Aorta (tissue), 5 donors: Measurements from ENCODE around the gene SLC9B2. TPM values are rescaled to one million over a fixed set of nuclear protein-coding genes. Genes with fewer than 3 reads are reported as not detected.
"Not testable (repeated sequence)": the region's sequence is repeated elsewhere in the genome, so short reads cannot be mapped to it uniquely, and the experiment has no call there.

Experiments
- ATAC-seq: fragments of 200-7000 bp; cut with Tn5 transposase; one replicate; pipeline ENCODE4 v1.9.1; 2022; ENCODE audit warnings: moderate library complexity; ENCODE audit not compliant: low FRiP score
- DNase-seq, 2 donors: peaks; one replicate each; pipeline ENCODE4 v3.0.0-alpha.2; 2020
- H3K27ac ChIP-seq, 2 donors: one replicate each; pipeline ENCODE4 v1.5.1; 2013; ENCODE audit warnings: low read length in 2 of 2, mild to moderate bottlenecking in 2 of 2, moderate library complexity in 2 of 2, control low read depth in 1 of 2, inconsistent platforms in 1 of 2, low read depth in 1 of 2
- H3K27me3 ChIP-seq, 2 donors: one replicate each; pipeline ENCODE4 v1.6.1; 2013; ENCODE audit warnings: control low read depth in 1 of 2, low read length in 1 of 2, mild to moderate bottlenecking in 1 of 2, moderate library complexity in 1 of 2; ENCODE audit not compliant: insufficient read depth in 2 of 2, control insufficient read depth in 1 of 2
- H3K36me3 ChIP-seq, 2 donors: one replicate each; pipeline ENCODE4 v1.6.1; 2013; ENCODE audit warnings: control low read depth in 1 of 2, low read length in 1 of 2, mild to moderate bottlenecking in 1 of 2; ENCODE audit not compliant: insufficient read depth in 2 of 2, control insufficient read depth in 1 of 2
- H3K4me1 ChIP-seq, 2 donors: one replicate each; pipeline ENCODE4 v1.6.1; 2013; ENCODE audit warnings: low read length in 2 of 2, control low read depth in 1 of 2, mild to moderate bottlenecking in 1 of 2, moderate library complexity in 1 of 2; ENCODE audit not compliant: insufficient read depth in 2 of 2, control insufficient read depth in 1 of 2
- H3K4me3 ChIP-seq, 2 donors: one replicate each; pipeline ENCODE4 v1.5.1; 2013; ENCODE audit warnings: low read length in 2 of 2, control low read depth in 1 of 2, mild to moderate bottlenecking in 1 of 2
- H3K9me3 ChIP-seq: one replicate; pipeline ENCODE4 v1.6.1; 2013; ENCODE audit warnings: mild to moderate bottlenecking, low read length; ENCODE audit not compliant: control insufficient read depth
- WGBS, 2 donors: extraction: QIAGEN DNeasy Blood & Tissue Kit; methylation state at CpG; one replicate each; pipeline ENCODE4 v1.1.7; 2013; 5-methylcytosine and 5-hydroxymethylcytosine counted together
- intact Hi-C, 2 donors: fragments of 100-400 bp; cut with DNase I; formaldehyde crosslinking; loops; one replicate each; pipeline versions ENCODE4 v1.14.2 to v1.15.0; 2022
- polyA plus RNA-seq, 2 donors: library from polyadenylated mRNA; stranded (reverse); fragments of 200-250 nt; gene quantifications; one replicate each; pipeline ENCODE4 v1.2.3, GENCODE V29; 2013
- total RNA-seq, 2 donors: library from RNA; stranded (reverse); fragmentation: NEBNext Ultra II Directional; extraction: Animal tissue kit (Norgen Biotek cat#: 25700); gene quantifications; one replicate each; pipeline ENCODE4 v1.2.1, GENCODE V29; 2021
- donor health status: healthy with polysubstance abuse.
- donor health status: Bipolar disorder and iron deficiency.
- donor health status: DM: no; HTN: no; CAD: no.
- donor health status: DM: no; HTN: no; CAD: no.
- donor health status: DM: yes; HTN: yes; CAD: no.

Gene SLC9B2
- total and polyA plus RNA-seq, 4 donors, result 6.1 to 25.2 (median 12.4) TPM

DNA sequence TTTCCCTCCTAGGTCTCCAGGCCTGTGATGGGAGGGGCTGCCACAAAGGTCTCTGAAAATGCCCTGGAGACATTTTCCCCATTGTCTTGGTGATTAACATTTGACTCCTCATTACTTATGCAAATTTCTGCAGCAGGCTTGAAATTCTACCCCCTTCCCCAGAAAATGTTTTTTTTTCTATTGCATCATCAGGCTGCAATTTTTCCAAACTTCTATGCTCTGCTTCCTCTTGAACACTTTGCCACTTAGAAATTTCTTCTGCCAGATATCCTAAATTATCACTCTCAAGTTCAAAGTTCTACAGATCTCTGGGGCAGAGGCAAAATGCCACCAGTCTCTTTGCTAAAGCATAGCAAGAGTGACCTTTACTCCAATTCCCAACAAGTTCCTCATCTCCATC, 82.6 kb downstream of the SLC9B2 start:
- H3K27ac ChIP-seq, H3K4me1 ChIP-seq, ATAC-seq, intact Hi-C loops, H3K36me3 ChIP-seq, H3K9me3 ChIP-seq, DNase-seq, H3K27me3 ChIP-seq, H3K4me3 ChIP-seq: not testable (repeated sequence)

DNA sequence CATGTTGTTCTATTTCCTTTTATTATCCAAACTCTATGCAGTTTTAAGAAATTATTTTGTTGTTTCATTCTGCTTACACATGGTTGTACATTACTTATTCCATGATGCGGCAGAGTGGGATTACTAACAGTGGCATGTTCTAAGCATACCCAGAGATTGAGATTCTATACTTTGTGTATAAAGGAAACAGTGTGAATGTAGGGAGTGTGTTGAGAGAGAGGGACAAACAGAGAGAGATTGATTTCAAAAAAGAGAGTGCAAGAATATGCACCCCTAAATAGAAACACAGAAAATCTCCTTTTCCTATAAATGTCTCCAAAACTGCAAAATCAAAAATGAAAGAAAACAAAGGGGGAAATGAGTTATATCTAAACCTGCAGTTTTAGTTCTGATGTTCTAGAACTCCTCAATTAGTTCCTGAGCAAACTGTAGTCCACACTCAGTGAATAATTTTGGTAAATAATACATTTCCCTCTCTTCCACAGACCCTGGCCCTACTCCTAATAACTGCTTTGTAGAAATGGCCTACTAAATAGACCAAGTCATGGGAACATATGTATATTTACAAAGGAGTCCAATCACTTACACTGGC, 88.0 kb downstream of the SLC9B2 start:
- Histone ChIP-seq H3K36me3 (no peaks in the 10 kb centered on the region), H3K9me3 (no peaks in the 10 kb centered on the region), H3K4me1 (no peaks in the 10 kb centered on the region), H3K4me3 (no peak overlapping the region), H3K27ac (no peak overlapping the region), H3K27me3 (no peaks in the 10 kb centered on the region)
- ATAC-seq (no peak), DNase-seq (no peak)
- 96 to 97% methylated on average over 1 of the region's 1 CpG for WGBS, 2 donors
- intact Hi-C loops, result no loop called here

DNA sequence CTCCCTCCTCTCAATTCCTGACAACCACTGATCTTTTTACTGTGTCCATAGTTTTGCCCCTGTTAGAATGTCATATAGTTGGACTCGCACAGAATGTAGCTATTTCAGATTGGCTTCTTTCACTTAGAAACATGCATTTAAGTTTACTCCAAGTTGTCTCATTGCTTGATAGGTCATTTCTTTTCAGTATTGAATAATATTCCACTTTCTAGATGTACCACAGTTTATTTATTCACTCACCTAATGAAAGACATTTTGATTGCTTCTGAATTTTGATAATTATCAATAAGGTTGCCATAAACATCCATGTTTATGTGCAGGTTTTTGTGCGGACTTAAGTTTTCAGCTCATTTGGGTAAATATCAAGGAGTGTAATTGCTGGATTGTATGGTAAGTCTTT, 95.6 kb downstream of the SLC9B2 start:
- peaks cover 2% of the 10 kb centered on the region for H3K9me3 ChIP-seq
- H3K27ac ChIP-seq, result no peak overlapping the region
- 95 to 96% methylated on average over 2 of the region's 2 CpGs for WGBS, 2 donors
- ATAC-seq (no peak), DNase-seq (no peak)
- no peaks in the 10 kb centered on the region for H3K36me3 ChIP-seq
- no peak overlapping the region for H3K4me3 ChIP-seq
- H3K4me1 ChIP-seq, result no peaks in the 10 kb centered on the region
- H3K27me3 ChIP-seq, result no peaks in the 10 kb centered on the region
- intact Hi-C loops, result no loop called here

Other genes with a start within 250 kb of the SLC9B2 start
- gene UBE2D3, start 249.2 kb downstream of the SLC9B2 start, total RNA-seq, result 100 to 1,000 TPM; 274 to 292 TPM
- 100 to 1,000 TPM; 195 to 277 TPM for gene UBE2D3, start 249.2 kb downstream of the SLC9B2 start, polyA plus RNA-seq
- gene CISD2, start 207.8 kb downstream of the SLC9B2 start, total RNA-seq, result 10 to 100 TPM; 16.7 to 19.3 TPM
- 10 to 100 TPM; 16.2 to 22.5 TPM for gene CISD2, start 207.8 kb downstream of the SLC9B2 start, polyA plus RNA-seq
- gene SLC9B1, start 57.1 kb downstream of the SLC9B2 start, total RNA-seq, result 1 to 10 TPM; 1.6 TPM
- gene SLC9B1, start 57.1 kb downstream of the SLC9B2 start, polyA plus RNA-seq, result under 1 TPM in 1 of 2 donors, not detected in 1; 0.13 TPM
- 10 to 100 TPM; 44.1 to 63.8 TPM for gene BDH2, start 23.1 kb upstream of the SLC9B2 start, total RNA-seq
- gene BDH2, start 23.1 kb upstream of the SLC9B2 start, polyA plus RNA-seq, result 100 to 1,000 TPM in 1 of 2 donors, 10 to 100 TPM in 1; 67.2 to 120 TPM
- gene CENPE, start 121.6 kb upstream of the SLC9B2 start, total RNA-seq, result 1 to 10 TPM; 1.3 to 3.4 TPM
- under 1 TPM in 1 of 2 donors, not detected in 1; 0.28 TPM for gene CENPE, start 121.6 kb upstream of the SLC9B2 start, polyA plus RNA-seq